Spinal cord (tissue), 10 donors: ENCODE measurements around the gene CCDC54. TPM values are rescaled to one million over a fixed set of nuclear protein-coding genes. Genes with fewer than 3 reads are reported as not detected.
A peak's percentile ranks its signal among the peaks of the same experiment; 100 is the strongest.

ENCODE experiments used
- DNase-seq, 6 donors: peaks; one replicate each; pipeline versions ENCODE4 v3.0.0 to v3.0.0-alpha.2; 2013 to 2015; ENCODE audit warnings: low spot score in 6 of 6, low read depth in 4 of 6
- H3K27ac ChIP-seq: one replicate; pipeline ENCODE4 v1.5.1; 2013; ENCODE audit warnings: low read depth, low read length, control low read depth
- H3K27me3 ChIP-seq: one replicate; pipeline ENCODE4 v1.6.1; 2013; ENCODE audit warnings: low read length; ENCODE audit not compliant: control insufficient read depth, insufficient read depth
- H3K36me3 ChIP-seq: one replicate; pipeline ENCODE4 v1.6.1; 2013; ENCODE audit warnings: low read length; ENCODE audit not compliant: control insufficient read depth, insufficient read depth
- H3K4me1 ChIP-seq: one replicate; pipeline ENCODE4 v1.6.1; 2013; ENCODE audit warnings: low read length; ENCODE audit not compliant: control insufficient read depth, insufficient read depth
- H3K4me3 ChIP-seq: one replicate; pipeline ENCODE4 v1.5.1; 2013; ENCODE audit warnings: low read depth, low read length, control low read depth
- H3K9me3 ChIP-seq: one replicate; pipeline ENCODE4 v1.6.1; 2013; ENCODE audit warnings: low read length; ENCODE audit not compliant: control insufficient read depth, insufficient read depth
- WGBS: methylation state at CpG from one replicate; pipeline ENCODE4 v1.1.5; 2013; ENCODE audit warnings: missing lambda C conversion rate; ENCODE audit not compliant: insufficient coverage; 5-methylcytosine and 5-hydroxymethylcytosine counted together
- polyA plus RNA-seq, 2 donors: library from polyadenylated mRNA; unstranded; fragments of 120-200 nt; gene quantifications; one replicate each; pipeline ENCODE4 v1.2.1, GENCODE V29; 2013; ENCODE audit not compliant: insufficient read length in 2 of 2
- total RNA-seq, 2 donors: library from RNA; depleted of rRNA in 1 of 2; stranded (reverse); fragments of 120-200 nt in 1 of 2; fragments of >200 nt in 1 of 2; gene quantifications; one replicate each; pipeline versions ENCODE4 v1.2.3 to v1.2.4, GENCODE V29; 2013 to 2014
- donor health status: healthy.

CCDC54 gene
- total and polyA plus RNA-seq, 4 donors, result 0.30 TPM; not detected in 3

- no CpG with 5 or more reads among the region's 4 CpGs for WGBS
- Histone ChIP-seq H3K36me3 (no peaks in the 10 kb centered on the region), H3K4me1 (no peaks in the 10 kb centered on the region), H3K27ac (no peak overlapping the region), H3K4me3 (no peak overlapping the region), H3K9me3 (no peaks in the 10 kb centered on the region), H3K27me3 (no peaks in the 10 kb centered on the region)
- no peak for DNase-seq
Observed at GRCh38 chr3:107365051-107365450, 12.2 kb upstream of the CCDC54 start.

- no CpG with 5 or more reads among the region's 3 CpGs for WGBS
- Histone ChIP-seq H3K27me3 (no peaks in the 10 kb centered on the region), H3K9me3 (no peaks in the 10 kb centered on the region), H3K36me3 (no peaks in the 10 kb centered on the region), H3K4me3 (no peak overlapping the region), H3K4me1 (no peaks in the 10 kb centered on the region), H3K27ac (no peak overlapping the region)
- DNase-seq, result no peak
Observed at GRCh38 chr3:107366766-107367165, 10.5 kb upstream of the CCDC54 start.

GRCh38 chr3:107367353-107367752 lies 9.9 kb upstream of the CCDC54 start:
- no peaks in the 10 kb centered on the region for H3K27me3 ChIP-seq
- no peaks in the 10 kb centered on the region for H3K36me3 ChIP-seq
- WGBS, result 94% methylated on average over 3 of the region's 5 CpGs
- H3K4me1 ChIP-seq, result no peaks in the 10 kb centered on the region
- no peak overlapping the region for H3K27ac ChIP-seq
- no peak for DNase-seq
- H3K4me3 ChIP-seq, result no peak overlapping the region
- H3K9me3 ChIP-seq, result no peaks in the 10 kb centered on the region

- 100% methylated on average over 4 of the region's 8 CpGs for WGBS
- Histone ChIP-seq H3K9me3 (no peaks in the 10 kb centered on the region), H3K36me3 (no peaks in the 10 kb centered on the region), H3K27me3 (no peaks in the 10 kb centered on the region), H3K4me3 (no peak overlapping the region), H3K4me1 (no peaks in the 10 kb centered on the region), H3K27ac (no peak overlapping the region)
- DNase-seq, result no peak
Observed at GRCh38 chr3:107368654-107369398, 8.4 kb upstream of the CCDC54 start.

- Histone ChIP-seq H3K27me3 (no peaks in the 10 kb centered on the region), H3K9me3 (no peaks in the 10 kb centered on the region), H3K4me1 (no peaks in the 10 kb centered on the region), H3K27ac (no peak overlapping the region), H3K36me3 (no peaks in the 10 kb centered on the region), H3K4me3 (no peak overlapping the region)
- DNase-seq, result peak in 2 of 6 donors; percentile 8 to 38
- WGBS, result no CpG with 5 or more reads among the region's 2 CpGs
Observed at GRCh38 chr3:107369791-107370190, 7.4 kb upstream of the CCDC54 start.

- peak in 1 of 6 donors; percentile 33 for DNase-seq
- Histone ChIP-seq H3K36me3 (no peaks in the 10 kb centered on the region), H3K4me3 (no peak overlapping the region), H3K27me3 (no peaks in the 10 kb centered on the region), H3K27ac (no peak overlapping the region), H3K9me3 (no peaks in the 10 kb centered on the region), H3K4me1 (no peaks in the 10 kb centered on the region)
- WGBS, result 100% methylated on average over 1 of the region's 2 CpGs
Observed at GRCh38 chr3:107370907-107371306, 6.3 kb upstream of the CCDC54 start.

- Histone ChIP-seq H3K4me3 (no peak overlapping the region), H3K9me3 (no peaks in the 10 kb centered on the region), H3K27me3 (no peaks in the 10 kb centered on the region), H3K4me1 (no peaks in the 10 kb centered on the region), H3K36me3 (no peaks in the 10 kb centered on the region), H3K27ac (no peak overlapping the region)
- 90% methylated on average over 2 of the region's 6 CpGs for WGBS
- no peak for DNase-seq
Observed at GRCh38 chr3:107372506-107372905, 4.7 kb upstream of the CCDC54 start.

- 87% methylated on average over 3 of the region's 6 CpGs for WGBS
- no peak for DNase-seq
- no peak overlapping the region for H3K27ac ChIP-seq
- H3K9me3 ChIP-seq, result no peaks in the 10 kb centered on the region
- no peaks in the 10 kb centered on the region for H3K27me3 ChIP-seq
- no peak overlapping the region for H3K4me3 ChIP-seq
- no peaks in the 10 kb centered on the region for H3K36me3 ChIP-seq
- no peaks in the 10 kb centered on the region for H3K4me1 ChIP-seq
Observed at GRCh38 chr3:107373896-107374295, 3.3 kb upstream of the CCDC54 start.

- H3K4me1 ChIP-seq, result no peaks in the 10 kb centered on the region
- H3K9me3 ChIP-seq, result no peaks in the 10 kb centered on the region
- no peak for DNase-seq
Observed at GRCh38 chr3:107375682-107376081, 1.6 kb upstream of the CCDC54 start.

GRCh38 chr3:107382631-107383030 lies 5.4 kb downstream of the CCDC54 start:
- no peaks in the 10 kb centered on the region for H3K4me1 ChIP-seq
- DNase-seq, result peak in 2 of 6 donors; percentile 9 to 94
- H3K9me3 ChIP-seq, result no peaks in the 10 kb centered on the region
- no peaks in the 10 kb centered on the region for H3K36me3 ChIP-seq
- H3K4me3 ChIP-seq, result no peak overlapping the region
- WGBS, result no CpG with 5 or more reads among the region's 4 CpGs
- H3K27ac ChIP-seq, result no peak overlapping the region
- H3K27me3 ChIP-seq, result no peaks in the 10 kb centered on the region

More at GRCh38 chr3:107375682-107376081, 1.6 kb upstream of the CCDC54 start:
- no peak overlapping the region for H3K4me3 ChIP-seq
- no CpG with 5 or more reads among the region's 2 CpGs for WGBS
- no peaks in the 10 kb centered on the region for H3K36me3 ChIP-seq
- no peak overlapping the region for H3K27ac ChIP-seq
- no peaks in the 10 kb centered on the region for H3K27me3 ChIP-seq
